GM12864 (cell line): ENCODE results near the gene MASP2.
"Not testable (repeated sequence)": the region's sequence is repeated elsewhere in the genome, so short reads cannot be mapped to it uniquely, and the experiment has no call there.

Source experiments
- DNase-seq: peaks from one replicate; pipeline ENCODE4 v3.0.0-alpha.2; 2011; ENCODE audit warnings: low read depth
- H3K4me3 ChIP-seq: 2 replicates; pipeline ENCODE4 v1.5.1; 2011; ENCODE audit warnings: mild to moderate bottlenecking, low read depth, low read length, control low read depth
- CTCF ChIP-seq: IDR thresholded peaks from 2 replicates; pipeline ENCODE4 v1.5.1; 2011; ENCODE audit warnings: low read depth, mild to moderate bottlenecking, moderate library complexity, low read length, control low read depth, inconsistent platforms; ENCODE audit errors: missing control alignments

The MASP2 gene

DNA sequence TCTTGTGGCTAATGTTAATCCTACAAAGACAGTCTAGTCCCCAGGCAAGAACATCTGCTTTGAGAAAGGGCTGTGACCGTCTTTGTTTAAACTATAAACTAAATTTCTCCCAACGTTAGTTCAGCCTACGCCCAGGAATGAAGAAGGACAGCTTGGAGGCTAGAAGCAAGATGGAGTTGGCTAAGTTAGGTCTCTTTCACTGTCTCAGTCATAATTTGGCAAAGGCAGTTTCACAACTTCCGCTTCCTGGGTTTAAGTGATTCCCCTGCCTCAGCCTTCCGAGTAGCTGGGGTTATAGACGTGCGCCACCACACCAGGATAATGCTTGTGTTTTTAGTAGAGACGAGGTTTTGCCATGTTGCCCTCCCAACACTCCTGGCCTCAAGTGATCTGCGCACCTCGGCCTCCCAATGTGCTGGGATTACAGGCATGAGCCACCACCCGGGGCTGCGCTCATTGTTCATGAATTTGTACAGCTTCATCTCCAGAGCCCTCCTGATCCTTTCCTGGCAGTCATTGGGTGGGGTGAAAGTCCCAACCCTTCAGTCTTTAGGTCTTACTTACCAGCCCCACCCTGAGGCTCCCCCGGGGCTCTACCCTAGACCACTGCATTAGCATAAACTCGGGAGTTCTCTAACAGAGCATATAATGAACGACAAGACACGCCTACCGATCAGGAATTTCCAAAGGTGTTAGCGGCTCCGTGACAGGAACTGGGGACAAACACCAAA, 4.9 kb upstream of the MASP2 start:
- no peak for TF ChIP-seq CTCF
- H3K4me3 ChIP-seq: no peak overlapping the region
- DNase-seq: no peak

GRCh38 chr1:11051121-11051520, 4.1 kb upstream of the MASP2 start:
- not testable (repeated sequence) for DNase-seq, H3K4me3 ChIP-seq

DNA sequence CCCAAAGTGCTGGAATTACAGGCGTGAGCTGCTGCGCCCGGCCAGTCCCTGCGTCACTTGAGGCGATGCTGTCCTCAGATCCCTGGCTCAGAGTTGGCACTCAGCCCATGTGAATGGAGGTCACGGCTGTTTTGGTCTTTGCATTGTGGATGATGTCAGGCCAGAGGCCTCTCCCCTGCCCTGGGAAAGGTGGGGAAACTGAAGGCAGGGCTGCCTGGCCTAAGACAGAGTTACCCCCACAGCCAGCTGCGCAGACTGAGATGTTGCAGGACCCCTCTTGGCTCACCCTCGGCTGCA, 821 bp downstream of the MASP2 start:
- no peak for TF ChIP-seq CTCF
- no peak overlapping the region for H3K4me3 ChIP-seq
- DNase-seq: no peak

- DNase-seq: no peak
- H3K4me3 ChIP-seq: no peak overlapping the region
- no peak for TF ChIP-seq CTCF
Measured at GRCh38 chr1:11045428-11046269, 1.4 kb downstream of the MASP2 start.

DNA sequence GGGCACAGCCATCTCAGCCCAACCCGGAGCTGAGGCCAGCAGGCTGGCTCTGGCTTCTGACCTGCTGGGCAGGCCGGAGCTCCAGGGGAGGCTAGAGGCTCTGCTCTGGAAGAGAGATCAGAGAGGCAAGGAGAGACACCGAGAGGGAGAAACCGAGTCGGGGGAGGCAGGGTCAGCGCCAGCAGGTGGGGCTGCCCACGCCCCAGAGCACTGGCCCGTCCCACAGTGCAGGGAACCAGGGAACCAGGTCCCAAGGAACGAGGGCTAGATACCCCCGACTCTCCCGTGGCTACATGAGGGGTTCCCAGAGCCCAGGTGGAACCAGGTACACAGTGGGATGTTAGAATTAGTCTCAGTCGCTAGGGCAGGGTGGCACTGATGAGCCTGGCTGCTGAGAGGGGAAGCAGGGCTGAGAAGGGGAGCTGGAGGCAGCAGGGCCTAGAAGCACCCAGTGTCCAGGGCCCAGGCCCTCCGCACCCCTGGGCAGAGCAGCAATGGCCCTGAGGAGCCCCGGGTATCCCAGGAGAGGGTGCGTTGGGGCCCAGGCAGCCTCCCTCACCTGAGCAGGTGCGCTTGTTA, 2.1 kb downstream of the MASP2 start:
- TF ChIP-seq CTCF: no peak
- H3K4me3 ChIP-seq: no peak overlapping the region

GRCh38 chr1:11044086-11044848, 2.8 kb downstream of the MASP2 start:
- no peak for TF ChIP-seq CTCF
- DNase-seq: no peak

More for the DNA sequence above, 2.1 kb downstream of the MASP2 start:
- no peak for DNase-seq

More at GRCh38 chr1:11044086-11044848, 2.8 kb downstream of the MASP2 start:
- no peak overlapping the region for H3K4me3 ChIP-seq
